Measurements from ENCODE around the gene TPH2. TPM values are rescaled to one million over a fixed set of nuclear protein-coding genes. Genes with fewer than 3 reads are reported as not detected.

Gene TPH2
- total and polyA plus RNA-seq, 9 of the 15 experiments (the other 6 are each of a cell fraction or from before 2014, with no cell fraction given): 0.06 to 0.28 (median 0.14) TPM; not detected in 4

DNA sequence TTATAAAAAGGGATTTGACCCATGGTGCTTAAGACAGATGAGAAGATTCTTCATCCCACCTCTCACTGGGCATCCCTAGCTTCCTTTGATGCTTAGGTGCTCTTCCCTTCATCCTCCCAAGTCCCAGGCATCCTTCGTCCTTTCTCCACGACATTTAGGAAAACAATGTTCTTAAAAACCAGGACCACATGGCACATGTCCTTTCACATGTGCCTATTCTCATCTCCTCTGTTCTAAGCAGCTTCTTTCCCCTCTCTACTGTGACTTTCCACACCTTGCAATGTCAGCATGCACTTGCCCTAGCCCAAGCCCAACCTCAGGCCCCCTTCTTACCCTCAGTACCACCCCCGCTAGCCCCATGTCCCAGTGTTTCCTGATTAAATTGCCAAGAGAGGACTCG is 12.2 kb downstream of the TPH2 start:
- no peaks in the 10 kb centered on the region for H3K4me1 ChIP-seq (replicated peaks in 1 of 2; ENCODE audit: control insufficient read depth in 2 of 2, insufficient read depth in 2 of 2, low read length in 2 of 2)
- no peak overlapping the region for H2AFZ ChIP-seq (ENCODE audit: low read depth, low read length)
- in situ Hi-C loops (cut with MboI): no loop called here
- no peak for ATAC-seq
- no peaks in the 10 kb centered on the region for H3K9me1 ChIP-seq (ENCODE audit: control insufficient read depth, insufficient read depth, low read length)
- POLR2A ChIA-PET: interaction anchor here (0.6 to 1.9 kb wide), 2 partner anchors 9 to 362 kb away, joined by 3 to 5 read pairs; no protein-coding TSS in a partner anchor
- H3K27ac ChIP-seq (ENCODE audit: extremely low read depth, low read depth, low read length): no peak overlapping the region
- no peak for DNase-seq (ENCODE audit: extremely low read depth in 1 of 4, low spot score in 3 of 4)
- intact Hi-C loops (cut with micrococcal nuclease): no loop called here
- no peak overlapping the region for H3K4me2 ChIP-seq (ENCODE audit: insufficient read depth, low read length)
- no peak for FAIRE-seq
- H3K9me3 ChIP-seq (replicated peaks; ENCODE audit: control insufficient read depth, insufficient read depth, low read depth, low read length): no peaks in the 10 kb centered on the region
- no peaks in the 10 kb centered on the region for H3K79me2 ChIP-seq (ENCODE audit: control insufficient read depth, insufficient read depth, low read length)
- CTCF ChIA-PET (ENCODE audit: low intra/inter-chr PET ratio): no interaction called here
- peaks cover 0 to 5% of the 10 kb centered on the region in 2 experiments; a peak in 3 of 5 replicates for H3K27me3 ChIP-seq (ENCODE audit: control insufficient read depth in 2 of 2, insufficient read depth in 2 of 2, low read length in 2 of 2)
- no TSS peak for BruUV-seq (replicated peaks)
- WGBS (ENCODE audit: insufficient coverage, low coverage, missing lambda C conversion rate): 6% methylated on average over 4 of the region's 4 CpGs
- no peaks in the 10 kb centered on the region for H3K36me3 ChIP-seq (ENCODE audit: control insufficient read depth, insufficient read depth, low read length)
- TF ChIP-seq ZBTB8A (IDR thresholded peaks at IDR 0.05; ENCODE audit: partially characterized antibody): no peak
- no peak for TF ChIP-seq ZNF445 (CRISPR knock-in tag; IDR thresholded peaks at IDR 0.05; ENCODE audit: low read depth)
- no peak overlapping the region for H3K9ac ChIP-seq (ENCODE audit: insufficient read depth in 1 of 2, low read depth in 2 of 2, low read length in 2 of 2)
- H3K4me3 ChIP-seq: no peak overlapping the region
- H4K20me1 ChIP-seq (replicated peaks; ENCODE audit: control insufficient read depth, insufficient read depth, low read length): no peaks in the 10 kb centered on the region

DNA sequence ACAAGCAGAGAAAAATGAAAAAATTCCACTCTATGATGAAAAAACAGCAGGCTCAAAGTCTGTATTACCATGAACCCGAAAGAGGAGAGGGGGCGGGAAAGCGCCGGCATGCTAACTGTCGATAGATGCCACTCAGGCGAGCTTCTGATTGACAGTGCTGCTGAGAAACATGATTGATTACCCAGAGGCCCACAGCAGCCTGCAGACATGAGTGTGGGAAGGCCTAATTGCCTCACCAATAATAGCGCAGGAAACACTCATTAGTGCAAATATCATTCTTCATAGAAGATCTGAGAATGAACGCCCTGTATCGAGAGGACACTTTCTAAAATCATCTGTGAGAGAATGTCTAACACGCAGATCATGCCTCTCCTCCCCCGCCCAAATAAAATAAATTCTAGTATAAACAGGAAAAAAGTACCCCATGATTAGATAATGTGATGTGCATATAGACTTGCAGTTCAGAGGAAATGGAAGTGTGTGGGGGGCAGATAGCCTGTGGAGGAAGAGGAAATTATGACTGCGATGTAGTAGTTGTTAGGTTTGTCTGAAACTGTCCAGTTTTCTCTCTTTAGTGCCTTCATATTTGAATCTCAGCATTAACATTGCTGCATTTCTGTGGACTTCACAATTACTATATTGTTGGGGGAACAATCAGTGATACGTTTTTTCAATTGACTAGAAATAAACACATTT is 15.6 kb downstream of the TPH2 start:
- in situ Hi-C loops (cut with MboI) (no loop called here), intact Hi-C loops (cut with micrococcal nuclease) (no loop called here)
- H4K20me1 ChIP-seq (replicated peaks; ENCODE audit: control insufficient read depth, insufficient read depth, low read length): no peaks in the 10 kb centered on the region
- FAIRE-seq: no peak
- BruUV-seq (replicated peaks): no TSS peak
- no peak overlapping the region for H3K4me2 ChIP-seq (ENCODE audit: insufficient read depth, low read length)
- no peaks in the 10 kb centered on the region for H3K9me3 ChIP-seq (replicated peaks; ENCODE audit: control insufficient read depth, insufficient read depth, low read depth, low read length)
- no peaks in the 10 kb centered on the region for H3K9me1 ChIP-seq (ENCODE audit: control insufficient read depth, insufficient read depth, low read length)
- H3K36me3 ChIP-seq (ENCODE audit: control insufficient read depth, insufficient read depth, low read length): no peaks in the 10 kb centered on the region
- H3K4me3 ChIP-seq: no peak overlapping the region
- no peaks in the 10 kb centered on the region for H3K79me2 ChIP-seq (ENCODE audit: control insufficient read depth, insufficient read depth, low read length)
- WGBS (ENCODE audit: insufficient coverage, low coverage, missing lambda C conversion rate): 8% methylated on average over 13 of the region's 13 CpGs
- H3K27me3 ChIP-seq (ENCODE audit: control insufficient read depth in 2 of 2, insufficient read depth in 2 of 2, low read length in 2 of 2): peaks cover 0 to 5% of the 10 kb centered on the region in 2 experiments; a peak in 4 of 5 replicates
- ChIA-PET CTCF (ENCODE audit: low intra/inter-chr PET ratio) (interaction anchor here (0.6 kb wide), 1 partner anchor 10 kb away, joined by 3 read pairs; no protein-coding TSS in a partner anchor), POLR2A (interaction anchor here (0.7 kb wide), 1 partner anchor 9 kb away, joined by 5 read pairs; no protein-coding TSS in a partner anchor)
- no peak for ATAC-seq
- H3K27ac ChIP-seq (ENCODE audit: extremely low read depth, low read depth, low read length): no peak overlapping the region
- DNase-seq (ENCODE audit: extremely low read depth in 1 of 4, low spot score in 3 of 4): no peak
- TF ChIP-seq MEIS2 (IDR thresholded peaks at IDR 0.05; ENCODE audit: partially characterized antibody): peak; percentile 26
- TF ChIP-seq, protein P1, sequence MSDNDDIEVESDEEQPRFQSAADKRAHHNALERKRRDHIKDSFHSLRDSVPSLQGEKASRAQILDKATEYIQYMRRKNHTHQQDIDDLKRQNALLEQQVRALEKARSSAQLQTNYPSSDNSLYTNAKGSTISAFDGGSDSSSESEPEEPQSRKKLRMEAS (CRISPR knock-in tag; IDR thresholded peaks at IDR 0.05): no peak
- no peak for TF ChIP-seq IRF2 (CRISPR knock-in tag; IDR thresholded peaks at IDR 0.05)
- TF ChIP-seq, protein P2, sequence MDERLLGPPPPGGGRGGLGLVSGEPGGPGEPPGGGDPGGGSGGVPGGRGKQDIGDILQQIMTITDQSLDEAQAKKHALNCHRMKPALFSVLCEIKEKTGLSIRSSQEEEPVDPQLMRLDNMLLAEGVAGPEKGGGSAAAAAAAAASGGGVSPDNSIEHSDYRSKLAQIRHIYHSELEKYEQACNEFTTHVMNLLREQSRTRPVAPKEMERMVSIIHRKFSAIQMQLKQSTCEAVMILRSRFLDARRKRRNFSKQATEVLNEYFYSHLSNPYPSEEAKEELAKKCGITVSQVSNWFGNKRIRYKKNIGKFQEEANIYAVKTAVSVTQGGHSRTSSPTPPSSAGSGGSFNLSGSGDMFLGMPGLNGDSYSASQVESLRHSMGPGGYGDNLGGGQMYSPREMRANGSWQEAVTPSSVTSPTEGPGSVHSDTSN (CRISPR knock-in tag; IDR thresholded peaks at IDR 0.05; ENCODE audit: low read depth): no peak
- TF ChIP-seq, protein P2 (tag; conservative IDR thresholded peaks at IDR 0.05; ENCODE audit: low read depth): 0 out of 2 replicates have a peak, but pooled peaks have one; percentile 15
- TF ChIP-seq KLF13 (tag; IDR thresholded peaks at IDR 0.05; ENCODE audit: borderline replicate concordance, low read depth): no peak
- no peaks in the 10 kb centered on the region for H3K4me1 ChIP-seq (replicated peaks in 1 of 2; ENCODE audit: control insufficient read depth in 2 of 2, insufficient read depth in 2 of 2, low read length in 2 of 2)
- no peak overlapping the region for H3K9ac ChIP-seq (ENCODE audit: insufficient read depth in 1 of 2, low read depth in 2 of 2, low read length in 2 of 2)
- H2AFZ ChIP-seq (ENCODE audit: low read depth, low read length): no peak overlapping the region

All from K562 (cell line).